GM19468 (cell line): ENCODE measurements around the gene RBKS.

ENCODE experiments used
- ATAC-seq: cut with Tn5 transposase; IDR thresholded peaks from one replicate; pipeline ENCODE4 v1.9.1; 2021; ENCODE audit warnings: mild to moderate bottlenecking, moderate library complexity, moderate number of reproducible peaks; ENCODE audit not compliant: unreplicated experiment; ENCODE audit errors: extremely low read depth

The RBKS gene

DNA sequence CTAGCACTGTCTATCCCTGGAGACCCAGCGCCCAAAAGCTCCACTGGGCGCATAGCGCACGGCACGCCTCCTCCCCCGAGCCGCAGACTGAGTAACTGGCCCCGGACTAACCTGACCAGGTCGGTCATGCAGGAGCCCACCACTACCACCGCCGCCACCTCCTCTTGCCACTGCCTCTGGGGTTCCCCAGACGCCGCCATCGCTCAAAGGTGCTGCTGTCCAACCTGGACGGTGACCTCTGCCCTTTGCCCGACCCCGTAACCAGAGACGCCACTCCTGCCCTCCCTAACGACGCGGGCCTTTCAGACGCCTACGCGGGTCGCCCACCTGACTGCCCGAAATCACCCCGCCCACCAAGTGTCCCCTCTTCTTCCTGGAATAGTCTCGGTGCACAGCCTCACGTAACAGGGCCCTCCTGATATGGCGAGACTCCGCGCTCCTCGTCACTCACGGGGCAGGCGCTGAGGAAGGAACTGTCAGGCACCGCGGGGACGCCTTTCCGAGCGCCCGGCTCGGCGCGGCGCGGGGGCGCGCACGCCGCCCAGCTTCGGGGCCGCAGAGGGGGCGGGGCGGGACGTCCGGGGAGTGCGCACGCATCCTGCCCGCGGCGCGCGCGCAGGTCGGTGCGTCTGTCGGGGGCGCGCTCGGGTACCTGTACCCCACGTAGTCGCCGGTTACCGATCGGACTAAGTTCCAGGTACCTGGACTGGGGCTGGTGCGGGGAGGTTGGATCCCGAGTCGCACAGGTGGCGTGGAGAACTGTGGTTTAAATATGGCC is at the start of gene RBKS, which contains the start of gene BABAM2:
Gene RBKS, minus strand, starts transcription at position 242 of the 778 bp plus-strand sequence. Its CDS starts 42 bp downstream, at position 200.
Gene BABAM2, plus strand, starts transcription at position 584 of the 778 bp plus-strand sequence. CDS start 3,828 bp downstream, outside the sequence.
- peak; percentile 55 for ATAC-seq

DNA sequence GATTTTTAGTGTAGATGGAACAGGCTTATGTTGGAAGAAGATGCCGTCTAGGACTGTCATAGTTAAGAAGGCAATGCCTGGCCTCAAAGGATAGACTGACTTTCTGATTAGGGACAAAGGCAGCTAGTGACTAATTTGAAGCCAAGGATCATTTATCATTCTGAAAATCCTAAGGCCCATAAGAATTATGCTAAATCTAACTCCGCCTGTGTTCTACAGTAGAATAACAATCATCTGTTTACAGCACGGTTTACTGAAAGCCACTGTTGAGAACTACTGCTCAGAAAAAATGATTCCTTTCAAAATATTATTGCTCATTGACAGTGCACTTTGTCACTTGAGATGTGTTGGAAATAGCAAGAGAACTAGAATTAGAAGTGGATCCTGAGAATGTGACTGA is 44.8 kb upstream of the RBKS start:
- no peak for ATAC-seq

DNA sequence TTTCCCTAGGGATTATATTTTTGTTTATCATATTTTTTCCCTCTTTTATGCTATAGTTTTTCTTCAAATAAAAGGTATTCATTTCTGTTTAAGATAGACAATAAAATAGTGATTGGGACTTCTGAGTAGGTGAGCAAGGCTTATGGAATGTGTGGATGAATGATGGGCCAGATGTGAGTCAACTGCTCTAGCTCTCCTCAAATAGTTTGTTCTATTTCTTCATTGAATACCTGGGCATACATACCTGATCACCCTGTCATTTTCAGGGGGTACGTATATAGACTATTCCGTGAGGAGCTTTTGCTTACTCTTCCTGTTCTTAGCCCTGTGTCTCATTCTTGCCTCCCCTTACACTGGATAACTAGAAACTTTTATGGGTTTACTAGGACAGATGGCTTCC is 42.2 kb upstream of the RBKS start:
- no peak for ATAC-seq

DNA sequence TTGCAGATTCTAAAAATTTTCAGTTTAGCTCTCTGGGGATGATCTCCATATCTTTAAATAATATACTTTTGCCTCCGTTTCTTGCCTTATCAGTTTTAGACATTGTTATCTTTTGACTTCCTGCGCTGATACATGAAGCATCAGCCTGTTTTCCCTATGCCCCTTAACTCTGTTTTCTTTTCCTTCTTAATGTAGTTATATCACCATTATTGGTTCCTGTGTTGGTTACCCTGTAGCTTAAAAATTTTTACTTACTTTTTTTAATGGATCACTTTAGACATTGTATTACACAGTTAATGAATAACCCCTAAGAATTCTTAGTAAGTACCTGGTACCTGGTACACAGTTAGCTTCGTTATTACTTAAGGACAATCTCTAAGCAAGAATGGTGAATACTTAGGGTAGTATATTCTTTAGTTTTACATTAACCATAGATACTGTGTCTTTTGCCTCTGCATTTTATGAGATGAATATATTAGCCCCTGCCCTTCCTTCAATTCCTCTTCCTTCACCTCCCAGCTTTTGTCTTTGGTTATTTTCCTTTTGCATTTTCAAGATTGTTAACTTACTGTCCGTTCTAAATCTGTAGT is 41.3 kb upstream of the RBKS start:
- ATAC-seq = no peak

DNA sequence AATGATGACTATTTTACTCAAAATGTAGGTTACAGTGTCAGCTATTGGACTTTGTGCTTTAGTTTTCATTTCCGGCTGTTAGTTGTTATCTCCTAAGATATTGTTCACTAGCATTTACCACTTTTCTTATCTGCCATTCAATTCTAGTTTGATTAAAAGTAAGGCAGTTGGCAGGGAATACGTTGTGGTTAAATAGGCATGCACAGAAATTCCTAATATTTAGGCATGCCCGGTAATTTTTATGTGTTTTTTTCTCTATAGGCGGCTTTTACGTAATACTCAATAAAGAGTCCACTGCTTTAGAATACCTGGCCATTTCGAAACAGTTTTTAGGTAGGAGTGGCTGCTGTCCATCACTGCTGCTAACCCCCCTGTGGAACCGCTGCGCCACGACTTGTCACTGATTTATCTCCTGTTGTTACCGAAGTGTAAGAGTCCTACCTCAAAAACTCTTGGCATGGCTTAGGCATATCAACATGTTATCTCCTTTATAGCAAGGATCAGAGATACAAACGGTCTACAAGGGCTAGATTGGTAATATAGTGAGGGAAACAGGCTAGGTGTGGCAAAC is 39.8 kb upstream of the RBKS start:
- no peak for ATAC-seq

DNA sequence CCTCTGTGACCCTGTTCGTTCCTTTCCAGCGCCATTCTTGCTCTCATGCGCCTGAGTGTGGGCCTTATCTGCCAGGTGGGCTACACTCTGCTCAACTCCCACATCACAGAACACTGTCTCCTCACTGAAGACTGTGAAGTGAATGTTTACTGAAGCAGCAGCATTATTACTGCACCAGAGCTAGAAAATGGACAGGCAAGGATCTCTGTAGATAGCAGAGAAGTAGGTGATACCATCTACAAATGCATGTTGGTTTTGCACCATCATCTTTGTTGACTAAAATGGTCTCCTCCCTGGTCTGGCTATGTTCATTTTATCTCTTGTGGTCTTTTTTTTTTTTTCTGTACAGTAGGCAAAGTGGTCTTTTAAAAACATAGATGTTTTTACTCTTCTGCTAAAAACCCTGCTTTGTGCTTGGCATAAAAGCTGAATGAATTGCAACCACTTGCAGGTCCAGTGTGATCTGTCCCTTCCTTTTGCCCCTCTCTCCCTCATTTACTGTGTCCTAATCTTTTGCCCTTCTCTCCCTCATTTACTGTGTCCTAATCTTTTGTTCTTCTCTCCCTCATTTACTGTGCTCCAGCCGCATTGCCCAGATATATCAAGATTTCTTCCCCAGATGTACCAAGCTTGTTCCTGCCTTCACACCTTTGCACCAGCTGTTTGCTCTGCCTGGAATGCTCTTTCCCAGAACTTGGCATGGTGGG is 35.7 kb upstream of the RBKS start:
- no peak for ATAC-seq

DNA sequence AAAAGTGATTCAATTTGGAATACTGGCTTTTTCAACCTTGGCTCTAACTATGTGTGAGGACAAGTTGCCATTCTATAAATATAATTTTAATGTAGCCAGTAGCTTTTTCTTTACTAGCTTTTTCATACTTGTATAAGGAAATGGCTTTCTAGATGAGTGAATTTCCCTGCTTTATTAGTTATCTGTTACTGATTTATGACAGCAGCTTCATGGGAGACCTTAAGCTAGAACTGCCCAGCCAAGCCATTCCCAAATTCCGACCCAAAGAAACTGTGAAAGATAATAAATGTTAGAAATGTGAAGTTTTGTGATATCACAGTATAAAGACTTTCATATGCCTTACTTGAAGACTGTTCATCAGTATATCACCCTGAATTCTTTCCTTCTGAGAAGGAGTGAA is 32.7 kb upstream of the RBKS start:
- no peak for ATAC-seq

DNA sequence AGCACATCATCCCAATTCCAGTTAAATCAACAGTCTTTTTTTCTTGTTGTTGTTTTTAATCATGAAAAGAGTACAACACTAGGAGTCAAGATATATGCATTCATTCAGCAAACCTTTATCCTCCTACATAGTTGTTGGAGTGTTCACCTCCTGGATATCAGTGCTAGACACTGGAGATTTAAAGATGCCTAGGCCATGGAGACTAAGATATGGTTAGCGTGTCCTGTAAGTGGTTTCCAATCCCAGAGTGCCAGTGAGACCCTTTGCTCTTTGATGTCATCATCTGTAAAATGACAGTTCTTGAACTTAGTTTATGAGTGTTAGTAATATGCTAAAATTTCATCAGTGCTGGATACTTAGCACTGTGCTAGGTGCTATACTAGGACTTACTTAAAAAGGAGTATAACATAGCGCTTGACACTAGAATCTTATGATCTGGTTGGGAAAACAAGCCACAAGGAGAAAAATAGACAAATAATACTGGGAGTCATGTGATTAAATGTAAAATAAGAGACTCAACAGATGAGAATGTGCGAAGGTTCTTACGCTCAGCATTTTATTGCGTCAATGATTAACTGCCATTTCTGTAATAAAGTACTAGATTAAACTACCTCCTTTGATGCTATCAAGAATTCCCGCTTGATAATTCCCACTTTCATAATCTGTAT is 31.8 kb upstream of the RBKS start:
- no peak for ATAC-seq

DNA sequence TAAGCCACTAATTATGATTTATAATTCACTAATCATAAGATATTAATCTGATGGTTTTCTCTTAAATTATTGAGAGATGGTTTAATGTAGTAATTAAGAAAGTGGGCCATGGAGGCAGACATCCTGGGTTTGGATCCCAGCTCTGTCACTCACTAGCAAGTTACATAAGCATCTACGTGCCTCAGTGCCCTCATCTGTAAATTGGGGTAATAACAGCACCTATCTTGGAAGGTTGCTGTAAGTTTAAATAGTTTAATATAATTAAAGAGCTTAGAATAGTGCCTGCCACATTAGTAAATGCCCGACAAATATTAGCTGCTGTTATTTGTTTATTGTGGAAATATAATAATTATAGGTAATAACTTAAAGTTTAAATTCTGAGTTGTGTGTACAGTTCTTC is 31.2 kb upstream of the RBKS start:
- no peak for ATAC-seq

DNA sequence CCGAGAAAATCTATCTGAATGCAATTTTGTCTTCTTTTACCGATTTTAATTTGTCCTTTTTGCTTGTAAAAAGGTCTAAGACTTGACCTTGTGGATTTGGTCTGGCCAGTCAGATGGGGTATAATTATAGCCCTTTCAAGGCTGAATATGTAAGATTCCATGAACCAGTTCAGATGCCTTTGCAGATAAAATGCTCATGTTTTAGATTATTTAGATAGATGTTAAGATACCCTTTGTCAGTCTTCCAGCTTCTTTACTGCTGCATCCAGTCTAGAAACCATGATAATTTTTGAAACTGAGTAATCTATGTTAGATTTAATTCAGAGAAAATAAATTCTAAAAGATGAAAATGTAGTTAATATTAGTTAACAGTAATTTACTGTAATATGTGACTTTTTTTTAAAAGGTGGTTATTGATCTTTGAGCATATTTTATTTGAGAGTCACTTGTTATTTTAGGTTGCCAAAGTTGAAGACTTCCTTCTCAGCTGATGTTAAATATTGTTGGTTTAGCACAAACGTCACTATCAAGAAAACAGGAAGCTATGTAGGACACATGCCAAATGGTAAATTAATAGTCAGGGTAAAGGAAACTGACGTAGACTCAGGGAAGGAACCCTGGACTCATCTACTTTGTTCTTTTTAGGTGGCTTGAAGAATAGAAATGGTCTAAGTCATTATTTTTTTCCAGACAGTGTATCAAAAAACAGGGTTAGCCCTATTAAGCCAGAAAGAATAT is 30.1 kb upstream of the RBKS start:
- ATAC-seq = no peak

DNA sequence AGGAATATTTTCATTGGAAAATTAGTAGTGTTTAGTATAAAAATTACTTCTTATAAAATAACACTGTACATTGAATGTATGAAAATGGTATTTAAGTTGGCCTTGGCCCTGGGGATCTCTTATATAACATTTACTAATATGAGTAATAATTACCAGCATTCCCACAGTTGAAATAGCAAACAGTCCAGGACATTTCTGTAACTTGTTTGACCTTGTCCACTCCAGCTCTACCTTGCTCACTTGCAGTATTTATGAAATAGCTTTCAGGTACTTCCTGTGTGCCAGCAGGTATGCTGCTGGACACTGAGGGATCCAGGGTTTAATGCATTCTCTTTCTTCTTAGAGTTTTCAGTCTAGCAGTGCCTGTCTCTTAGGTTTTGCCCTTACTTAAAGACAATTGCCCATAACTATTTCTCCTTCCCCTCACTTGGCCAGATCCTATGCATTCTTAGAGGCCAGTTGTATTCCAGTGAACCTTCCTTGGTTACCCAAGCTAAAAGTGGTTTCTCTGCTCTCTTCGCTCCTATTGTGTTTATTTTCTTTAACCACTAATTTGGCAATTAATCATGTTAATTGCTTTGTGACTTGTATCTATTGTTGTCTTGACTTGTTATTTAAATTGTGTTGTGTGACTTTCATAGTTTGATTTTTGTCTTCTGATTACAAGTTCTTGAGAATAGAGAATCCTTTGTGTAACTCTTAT is 26.3 kb upstream of the RBKS start:
- no peak for ATAC-seq

DNA sequence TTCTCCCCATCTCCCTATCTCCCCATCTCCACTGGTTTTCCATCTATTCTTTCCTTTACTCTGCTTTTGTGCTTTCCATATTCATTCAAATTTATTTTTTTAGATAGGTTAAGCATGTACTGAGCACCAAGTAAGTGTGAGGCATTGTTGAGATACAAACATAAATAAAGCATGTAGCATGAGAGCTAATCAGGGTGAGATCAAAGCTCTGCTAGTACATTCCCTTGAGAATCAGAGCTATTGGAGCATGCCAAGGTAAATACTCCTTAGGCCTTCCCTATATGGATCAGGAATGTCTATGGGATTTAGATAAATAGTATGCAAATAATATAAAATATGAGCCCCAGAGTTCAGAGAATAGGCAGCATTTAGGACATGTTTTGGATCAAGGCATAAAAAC is 25.7 kb upstream of the RBKS start:
- ATAC-seq = no peak

DNA sequence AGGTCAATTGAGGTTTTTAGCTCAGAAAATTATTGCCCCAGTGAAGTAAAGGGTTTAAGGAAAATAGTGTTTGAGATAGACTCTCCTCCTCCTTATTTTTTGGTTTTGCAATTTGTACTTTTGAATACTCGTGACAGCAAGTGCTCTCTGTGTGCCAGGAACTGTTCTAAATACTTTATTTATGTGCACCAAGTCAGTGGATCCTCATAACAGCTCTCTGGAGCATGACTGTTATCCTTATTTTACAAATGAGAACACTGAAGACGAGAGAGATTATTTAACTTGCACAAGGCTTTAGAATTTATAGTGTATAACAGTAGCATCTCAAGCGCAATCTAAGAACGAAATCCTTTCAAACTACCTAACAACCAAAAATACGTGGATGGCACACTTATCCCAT is 25.0 kb upstream of the RBKS start:
- ATAC-seq = no peak

DNA sequence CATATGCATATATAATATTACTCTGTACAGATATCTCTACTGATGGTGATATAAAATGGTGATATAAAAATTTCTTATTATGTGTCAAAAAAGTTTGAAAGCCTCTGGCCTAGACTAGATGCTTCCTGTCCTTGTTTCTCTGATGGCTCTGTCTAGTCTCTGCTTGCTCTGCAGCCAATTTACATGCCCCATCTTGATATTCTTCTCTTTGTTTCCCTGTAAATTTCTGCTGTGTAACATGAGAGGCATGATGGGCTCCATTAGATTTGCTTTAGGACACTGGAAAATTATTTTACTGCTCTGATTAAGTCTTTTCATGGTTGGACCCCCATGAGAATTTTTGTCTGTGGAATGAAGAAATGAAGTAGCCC is 24.6 kb upstream of the RBKS start:
- ATAC-seq = no peak

DNA sequence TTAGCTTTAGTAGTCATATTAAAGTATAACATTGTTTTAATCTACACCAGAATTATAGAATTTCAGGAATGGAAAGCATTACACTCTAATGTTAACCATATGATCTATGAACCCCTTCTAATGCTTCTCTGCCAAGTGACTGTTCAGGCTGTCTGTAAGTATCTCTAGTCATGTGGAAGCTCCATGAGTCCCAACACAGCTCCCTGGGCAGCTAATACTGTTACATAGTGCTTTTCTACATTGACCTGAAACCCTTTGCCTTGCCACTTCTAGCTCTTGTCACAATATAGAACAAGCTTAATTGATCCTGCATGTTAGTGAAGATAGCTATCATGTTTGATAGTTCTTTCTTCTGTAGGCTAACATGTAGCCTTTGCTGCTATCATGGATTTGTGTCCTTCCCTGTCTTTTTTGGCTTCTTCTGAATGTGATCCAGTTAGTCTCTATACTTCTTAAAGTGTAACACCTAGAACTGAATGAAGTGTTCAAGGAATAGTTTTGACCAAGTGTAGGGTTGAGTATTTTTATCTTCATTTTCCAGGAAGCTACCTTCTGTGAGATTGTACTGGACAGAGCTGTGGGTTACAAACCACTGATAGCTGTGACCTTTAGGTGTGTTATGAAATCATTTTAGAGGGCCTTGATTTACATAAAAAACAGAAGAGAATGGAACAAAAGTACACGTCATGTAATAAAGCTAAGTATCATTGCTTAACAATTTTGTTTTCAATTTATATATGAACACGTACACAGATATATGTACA is 24.0 kb upstream of the RBKS start:
- no peak for ATAC-seq

DNA sequence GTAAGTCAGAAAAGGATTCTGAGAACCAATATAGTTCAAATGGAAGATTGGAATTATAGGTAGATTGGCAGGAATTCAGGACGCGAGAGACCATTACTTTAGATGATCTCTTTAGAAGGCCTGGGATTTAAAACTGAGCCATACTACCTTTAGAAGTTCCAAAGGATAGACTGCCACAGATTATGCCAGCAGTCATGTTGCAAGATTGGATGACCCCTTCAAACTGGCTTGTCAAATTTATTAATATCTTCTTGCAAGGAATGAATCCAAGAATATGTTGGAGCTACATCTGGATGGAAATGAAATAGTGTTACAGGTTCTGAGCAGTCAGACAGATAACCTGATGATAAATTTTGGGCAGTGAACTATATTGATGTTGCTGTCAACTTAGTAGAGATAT is 22.3 kb upstream of the RBKS start:
- ATAC-seq = no peak

DNA sequence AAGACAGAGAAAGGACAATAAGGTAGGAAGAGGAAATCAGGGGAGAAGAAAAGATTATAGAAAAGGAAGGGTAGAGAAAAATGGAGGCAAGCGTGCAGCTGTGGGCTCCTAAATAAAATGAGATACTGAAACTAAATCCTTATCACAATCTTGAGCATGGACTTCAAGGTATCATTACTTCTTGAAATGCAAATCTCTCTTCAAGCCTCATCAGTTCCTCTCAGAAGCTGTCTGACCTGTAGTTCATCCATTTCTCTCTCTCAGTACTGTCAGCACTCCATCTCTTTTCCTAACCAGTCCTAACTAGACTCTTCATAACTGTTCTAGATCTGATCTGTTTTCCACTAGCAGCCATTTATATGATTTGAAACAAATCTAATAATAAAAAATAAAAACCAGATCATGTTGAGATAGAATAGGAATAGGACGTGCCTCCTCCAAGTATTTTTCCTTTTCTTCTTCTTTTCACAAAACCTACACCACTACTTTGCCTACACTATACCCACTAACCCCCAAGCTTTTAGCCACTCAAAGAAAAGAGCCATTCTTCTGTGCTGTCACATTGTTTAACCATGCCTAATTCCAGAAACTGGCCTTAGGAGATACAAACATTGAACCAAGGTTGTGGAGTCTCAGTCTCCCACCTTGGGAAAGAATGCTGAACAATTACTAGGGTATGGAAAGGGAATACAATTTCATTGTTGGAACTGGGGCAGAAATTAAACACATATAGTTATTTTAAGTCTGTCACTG is 21.4 kb upstream of the RBKS start:
- no peak for ATAC-seq

DNA sequence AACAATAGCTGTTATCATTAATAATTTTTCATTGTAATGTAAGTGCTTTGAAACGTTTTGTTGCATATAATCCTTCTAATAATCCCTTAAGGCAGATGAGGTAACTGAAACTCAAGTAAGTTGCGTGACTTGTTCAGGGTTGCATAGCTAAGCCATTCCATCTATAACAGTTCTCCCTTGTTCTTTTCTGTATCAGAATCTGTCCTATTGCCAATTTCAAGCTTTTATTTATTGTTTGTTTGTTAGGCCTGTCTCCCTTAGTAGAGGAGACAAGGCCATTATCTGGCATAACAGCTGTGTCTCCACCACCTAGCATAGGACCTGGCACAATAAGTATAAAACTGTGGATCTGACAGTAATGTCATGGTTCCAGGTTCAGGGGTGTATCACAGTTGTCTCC is 19.7 kb upstream of the RBKS start:
- no peak for ATAC-seq
